Liver (tissue), 9 donors: Measurements from ENCODE around the gene POLE3. TPM values are rescaled to one million over a fixed set of nuclear protein-coding genes. Genes with fewer than 3 reads are reported as not detected.

Experiments
- DNase-seq: peaks from one replicate; pipeline ENCODE4 v3.0.0-alpha.2; 2017; ENCODE audit warnings: low spot score
- H3K27ac ChIP-seq, 2 donors: one replicate each; pipeline ENCODE4 v1.7.0; 2013; ENCODE audit warnings: inconsistent platforms in 2 of 2, low read length in 2 of 2, control low read depth in 1 of 2, low read depth in 1 of 2, mild to moderate bottlenecking in 1 of 2
- H3K27me3 ChIP-seq, 4 donors: one replicate each; pipeline versions ENCODE4 v1.6.1 to v1.7.0; 2013; ENCODE audit warnings: low read length in 3 of 4, inconsistent platforms in 1 of 4, mild to moderate bottlenecking in 1 of 4, moderate library complexity in 1 of 4; ENCODE audit not compliant: control insufficient read depth in 4 of 4, insufficient read depth in 4 of 4
- H3K36me3 ChIP-seq, 4 donors: one replicate each; pipeline versions ENCODE4 v1.6.1 to v1.7.0; 2013; ENCODE audit warnings: low read length in 3 of 4, mild to moderate bottlenecking in 3 of 4, low read depth in 1 of 4, moderate library complexity in 1 of 4; ENCODE audit not compliant: control insufficient read depth in 4 of 4, insufficient read depth in 3 of 4
- H3K4me1 ChIP-seq, 4 donors: one replicate each; pipeline versions ENCODE4 v1.6.1 to v1.7.0; 2013; ENCODE audit warnings: low read length in 3 of 4, mild to moderate bottlenecking in 3 of 4, moderate library complexity in 1 of 4; ENCODE audit not compliant: control insufficient read depth in 4 of 4, insufficient read depth in 4 of 4
- H3K4me3 ChIP-seq, 3 donors: one replicate each; pipeline versions ENCODE4 v1.6.1 to v1.7.0; 2013; ENCODE audit warnings: low read length in 3 of 3, control low read depth in 1 of 3, low read depth in 1 of 3, mild to moderate bottlenecking in 1 of 3
- H3K9ac ChIP-seq, 2 donors: one replicate each; pipeline ENCODE4 v1.7.0; 2013; ENCODE audit warnings: low read length in 2 of 2, mild to moderate bottlenecking in 2 of 2, moderate library complexity in 2 of 2, control low read depth in 1 of 2, low read depth in 1 of 2
- H3K9me3 ChIP-seq, 4 donors: one replicate each; pipeline versions ENCODE4 v1.6.1 to v1.7.0; 2013; ENCODE audit warnings: low read length in 3 of 4; ENCODE audit not compliant: control insufficient read depth in 4 of 4
- ATF3 ChIP-seq: IDR thresholded peaks from 2 replicates; pipeline ENCODE4 v1.6.1; 2016; ENCODE audit warnings: antibody characterized with exemption
- CTCF ChIP-seq: fragments of 150-350 bp; IDR thresholded peaks from 2 replicates; pipeline ENCODE4 v1.5.1; 2017; ENCODE audit warnings: improper control_type of control experiment, low read depth, low read length; ENCODE audit not compliant: missing input control
- EGR1 ChIP-seq, 2 donors: IDR thresholded peaks; 2 replicates each; pipeline ENCODE4 v1.6.1; 2016 to 2018; ENCODE audit warnings: antibody characterized with exemption in 2 of 2, low read depth in 2 of 2
- FOXA1 ChIP-seq: IDR thresholded peaks from 2 replicates; pipeline ENCODE4 v1.6.1; 2016; ENCODE audit warnings: antibody characterized with exemption
- FOXA2 ChIP-seq: IDR thresholded peaks from 2 replicates; pipeline ENCODE4 v1.6.1; 2016; ENCODE audit warnings: antibody characterized with exemption
- GABPA ChIP-seq, 2 donors: IDR thresholded peaks in 1 of 2; conservative IDR thresholded peaks in 1 of 2; 2 replicates each; pipeline ENCODE4 v1.6.1; 2016; ENCODE audit warnings: antibody characterized with exemption in 2 of 2, mild to moderate bottlenecking in 1 of 2, moderate library complexity in 1 of 2
- HNF4A ChIP-seq, 2 donors: conservative IDR thresholded peaks; 2 replicates each; pipeline ENCODE4 v1.6.1; 2016; ENCODE audit warnings: antibody characterized with exemption in 2 of 2, mild to moderate bottlenecking in 2 of 2
- HNF4G ChIP-seq: IDR thresholded peaks from 2 replicates; pipeline ENCODE4 v1.6.1; 2016; ENCODE audit warnings: antibody characterized with exemption
- JUND ChIP-seq, 2 donors: IDR thresholded peaks; 2 replicates each; pipeline ENCODE4 v1.6.1; 2016; ENCODE audit warnings: antibody characterized with exemption in 2 of 2
- MAX ChIP-seq: IDR thresholded peaks from 2 replicates; pipeline ENCODE4 v1.6.1; 2016; ENCODE audit warnings: antibody characterized with exemption
- NR2F2 ChIP-seq: IDR thresholded peaks from 2 replicates; pipeline ENCODE4 v1.6.1; 2016; ENCODE audit warnings: antibody characterized with exemption
- REST ChIP-seq: IDR thresholded peaks from 2 replicates; pipeline ENCODE4 v1.6.1; 2016; ENCODE audit warnings: antibody characterized with exemption, mild to moderate bottlenecking
- RXRA ChIP-seq, 2 donors: IDR thresholded peaks; 2 replicates each; pipeline ENCODE4 v1.6.1; 2017 to 2018; ENCODE audit warnings: antibody characterized with exemption in 2 of 2, mild to moderate bottlenecking in 1 of 2
- SP1 ChIP-seq: IDR thresholded peaks from 2 replicates; pipeline ENCODE4 v1.6.1; 2018; ENCODE audit warnings: antibody characterized with exemption, mild to moderate bottlenecking
- YY1 ChIP-seq: IDR thresholded peaks from 2 replicates; pipeline ENCODE4 v1.6.1; 2016; ENCODE audit warnings: antibody characterized with exemption, mild to moderate bottlenecking
- ZBTB33 ChIP-seq: IDR thresholded peaks from 2 replicates; pipeline ENCODE4 v1.6.1; 2016; ENCODE audit warnings: antibody characterized with exemption
- WGBS: extraction: QIAGEN DNeasy Blood & Tissue Kit; methylation state at CpG from one replicate; pipeline ENCODE4 v1.1.7; 2013; 5-methylcytosine and 5-hydroxymethylcytosine counted together
- polyA plus RNA-seq, 2 donors: library from polyadenylated mRNA; stranded (reverse) in 1 of 2; unstranded in 1 of 2; fragments of 200-250 nt in 1 of 2; fragments of >200 nt in 1 of 2; fragmentation: Nextera tagmentation in 1 of 2; extraction: Ambion mirVana in 1 of 2; gene quantifications; one replicate each; pipeline versions ENCODE4 v1.2.1 to v1.2.3, GENCODE V29; 2013 to 2015
- total RNA-seq, 2 donors: library from RNA; depleted of rRNA; stranded (reverse); fragments of >200 nt; gene quantifications; one replicate each; pipeline ENCODE4 v1.2.3, GENCODE V29; 2014
- donor health status: healthy.
- donor health status: healthy.
- donor health status: healthy.
- donor health status: healthy.
- donor health status: healthy.

Gene POLE3
- total and polyA plus RNA-seq, 4 donors: 15.7 to 27.5 (median 22.8) TPM

GRCh38 chr9:113426701-113427100 lies 16.2 kb upstream of the POLE3 start:
- no peak overlapping the region for H3K4me3 ChIP-seq
- TF ChIP-seq CTCF (no peak), FOXA2 (no peak), RXRA (IDR thresholded peaks at IDR 0.05) (no peak), GABPA (IDR thresholded peaks at IDR 0.05 in 1 of 2, conservative IDR thresholded peaks at IDR 0.05 in 1 of 2) (no peak), HNF4G (no peak), SP1 (no peak), YY1 (no peak), ATF3 (no peak), ZBTB33 (no peak), JUND (IDR thresholded peaks at IDR 0.05) (no peak), EGR1 (IDR thresholded peaks at IDR 0.05; ENCODE audit: low read depth in 2 of 2) (no peak), FOXA1 (no peak)
- no peaks in the 10 kb centered on the region for H3K9me3 ChIP-seq
- no peaks in the 10 kb centered on the region for H3K36me3 ChIP-seq
- 76% methylated on average over 1 of the region's 1 CpG for WGBS
- no peaks in the 10 kb centered on the region for H3K27me3 ChIP-seq
- DNase-seq: no peak
- H3K27ac ChIP-seq: no peak overlapping the region
- H3K9ac ChIP-seq: no peak overlapping the region
- H3K4me1 ChIP-seq: no peaks in the 10 kb centered on the region

GRCh38 chr9:113425072-113425471 lies 14.6 kb upstream of the POLE3 start:
- Histone ChIP-seq H3K9me3 (no peaks in the 10 kb centered on the region), H3K9ac (no peak overlapping the region), H3K27me3 (no peaks in the 10 kb centered on the region), H3K4me1 (no peaks in the 10 kb centered on the region), H3K36me3 (no peaks in the 10 kb centered on the region), H3K4me3 (no peak overlapping the region), H3K27ac (no peak overlapping the region)
- no peak for DNase-seq
- WGBS: 61% methylated on average over 2 of the region's 2 CpGs
- no peak for TF ChIP-seq JUND (IDR thresholded peaks at IDR 0.05)
- TF ChIP-seq REST: no peak
- no peak for TF ChIP-seq HNF4A (conservative IDR thresholded peaks at IDR 0.05)
- TF ChIP-seq NR2F2: no peak
- no peak for TF ChIP-seq SP1
- TF ChIP-seq YY1: no peak
- no peak for TF ChIP-seq HNF4G
- TF ChIP-seq MAX: no peak
